H4 (cell line): ENCODE results near the gene VAV2. TPM values are rescaled to one million over a fixed set of nuclear protein-coding genes. Genes with fewer than 3 reads are reported as not detected.

Experiments
- DNase-seq: peaks from one replicate; pipeline ENCODE4 v3.0.0-alpha.2; 2015; ENCODE audit warnings: low spot score
- total RNA-seq: library from RNA; depleted of rRNA; stranded (reverse); fragments of >200 nt; shearing (Covaris generic); gene quantifications from 2 replicates; pipeline ENCODE4 v1.2.3, GENCODE V29; 2014

VAV2 gene
- total RNA-seq, 1 experiment from 2014 or later: 4.5 TPM

- DNase-seq: no peak
Measured at GRCh38 chr9:133953621-133953975, 38.5 kb downstream of the VAV2 start.

GRCh38 chr9:133952598-133953550 lies 39.2 kb downstream of the VAV2 start:
- no peak for DNase-seq

GRCh38 chr9:133951265-133951664 lies 40.9 kb downstream of the VAV2 start:
- no peak for DNase-seq

- DNase-seq: no peak
Measured at GRCh38 chr9:133950629-133951111, 41.5 kb downstream of the VAV2 start.

GRCh38 chr9:133950192-133950591 lies 41.9 kb downstream of the VAV2 start:
- DNase-seq: no peak

- DNase-seq: no peak
Measured at GRCh38 chr9:133949486-133950061, 42.5 kb downstream of the VAV2 start.

- no peak for DNase-seq
Measured at GRCh38 chr9:133948561-133949485, 43.3 kb downstream of the VAV2 start.

GRCh38 chr9:133948131-133948530 lies 44.0 kb downstream of the VAV2 start:
- no peak for DNase-seq

GRCh38 chr9:133946840-133947486 lies 45.2 kb downstream of the VAV2 start:
- DNase-seq: no peak

GRCh38 chr9:133945977-133946753 lies 46.0 kb downstream of the VAV2 start:
- no peak for DNase-seq

- no peak for DNase-seq
Measured at GRCh38 chr9:133945314-133945975, 46.7 kb downstream of the VAV2 start.

GRCh38 chr9:133944746-133945135 lies 47.4 kb downstream of the VAV2 start:
- peak; percentile 71 for DNase-seq

GRCh38 chr9:133943781-133944745 lies 48.1 kb downstream of the VAV2 start:
- DNase-seq: no peak

- no peak for DNase-seq
Measured at GRCh38 chr9:133943036-133943780, 48.9 kb downstream of the VAV2 start.

- DNase-seq: no peak
Measured at GRCh38 chr9:133942206-133942975, 49.7 kb downstream of the VAV2 start.

GRCh38 chr9:133939845-133940244 lies 52.3 kb downstream of the VAV2 start:
- DNase-seq: no peak

- no peak for DNase-seq
Measured at GRCh38 chr9:133939171-133939785, 52.8 kb downstream of the VAV2 start.
